ENCODE results near the gene WBP1L. TPM values are rescaled to one million over a fixed set of nuclear protein-coding genes. Genes with fewer than 3 reads are reported as not detected.
"Not testable (repeated sequence)": the region's sequence is repeated elsewhere in the genome, so short reads cannot be mapped to it uniquely, and the experiment has no call there.

WBP1L gene
- 44.5 TPM for total RNA-seq
- long read RNA-seq, full-length matches to known transcripts = 13 of 36 reads
- long read RNA-seq, partial matches to known transcripts = 1 of 36 reads
- long read RNA-seq, other reads (novel, unspliced or antisense) = 22 of 36 reads

- Histone ChIP-seq H3K4me3 (peak within 1 kb of the TSS; percentile 89), H3K27ac (peak within 1 kb of the TSS; percentile 88), H3K27me3 (ENCODE audit: low read depth) (no peaks in the 10 kb centered on the region), H3K9me3 (no peaks in the 10 kb centered on the region), H3K36me3 (no peaks in the 10 kb centered on the region), H3K4me1 (peaks cover 28% of the 10 kb centered on the region)
- TF ChIP-seq, protein P1, sequence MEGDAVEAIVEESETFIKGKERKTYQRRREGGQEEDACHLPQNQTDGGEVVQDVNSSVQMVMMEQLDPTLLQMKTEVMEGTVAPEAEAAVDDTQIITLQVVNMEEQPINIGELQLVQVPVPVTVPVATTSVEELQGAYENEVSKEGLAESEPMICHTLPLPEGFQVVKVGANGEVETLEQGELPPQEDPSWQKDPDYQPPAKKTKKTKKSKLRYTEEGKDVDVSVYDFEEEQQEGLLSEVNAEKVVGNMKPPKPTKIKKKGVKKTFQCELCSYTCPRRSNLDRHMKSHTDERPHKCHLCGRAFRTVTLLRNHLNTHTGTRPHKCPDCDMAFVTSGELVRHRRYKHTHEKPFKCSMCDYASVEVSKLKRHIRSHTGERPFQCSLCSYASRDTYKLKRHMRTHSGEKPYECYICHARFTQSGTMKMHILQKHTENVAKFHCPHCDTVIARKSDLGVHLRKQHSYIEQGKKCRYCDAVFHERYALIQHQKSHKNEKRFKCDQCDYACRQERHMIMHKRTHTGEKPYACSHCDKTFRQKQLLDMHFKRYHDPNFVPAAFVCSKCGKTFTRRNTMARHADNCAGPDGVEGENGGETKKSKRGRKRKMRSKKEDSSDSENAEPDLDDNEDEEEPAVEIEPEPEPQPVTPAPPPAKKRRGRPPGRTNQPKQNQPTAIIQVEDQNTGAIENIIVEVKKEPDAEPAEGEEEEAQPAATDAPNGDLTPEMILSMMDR (IDR thresholded peaks at IDR 0.05) = no peak
- intact Hi-C loops (cut with DNase I) = no loop called here
- DNase-seq (peak; percentile 95), ATAC-seq (peak; percentile 97 to 99)
Measured at GRCh38 chr10:102743588-102744373, at the start of gene WBP1L. Gene WBP1L (plus strand): TSS chr10:102743948. CDS start chr10:102744054, 106 bp downstream.

GRCh38 chr10:102695401-102695800 is 48.3 kb upstream of the WBP1L start:
- DNase-seq; intact Hi-C loops (cut with DNase I); H3K27ac ChIP-seq; H3K4me1 ChIP-seq; H3K9me3 ChIP-seq; ATAC-seq; H3K4me3 ChIP-seq; H3K27me3 ChIP-seq (ENCODE audit: low read depth): not testable (repeated sequence)
- peaks cover 43% of the 10 kb centered on the region for H3K36me3 ChIP-seq

GRCh38 chr10:102696736-102697135 is 47.0 kb upstream of the WBP1L start:
- H3K36me3 ChIP-seq = peaks cover 43% of the 10 kb centered on the region
- no peaks in the 10 kb centered on the region for H3K27me3 ChIP-seq (ENCODE audit: low read depth)
- H3K27ac ChIP-seq = no peak overlapping the region
- TF ChIP-seq, protein P1 (IDR thresholded peaks at IDR 0.05) = no peak
- H3K4me3 ChIP-seq = no peak overlapping the region
- no peaks in the 10 kb centered on the region for H3K4me1 ChIP-seq
- intact Hi-C loops (cut with DNase I) = no loop called here
- no peaks in the 10 kb centered on the region for H3K9me3 ChIP-seq
- no peak for DNase-seq
- ATAC-seq = no peak

- Histone ChIP-seq H3K36me3 (peaks cover 38% of the 10 kb centered on the region), H3K27me3 (ENCODE audit: low read depth) (no peaks in the 10 kb centered on the region), H3K27ac (no peak overlapping the region), H3K4me1 (no peaks in the 10 kb centered on the region), H3K9me3 (no peaks in the 10 kb centered on the region), H3K4me3 (no peak overlapping the region)
- TF ChIP-seq, protein P1 (IDR thresholded peaks at IDR 0.05) = no peak
- intact Hi-C loops (cut with DNase I) = no loop called here
- DNase-seq (no peak), ATAC-seq (no peak)
Measured at GRCh38 chr10:102698894-102699293, 44.9 kb upstream of the WBP1L start.

DNA sequence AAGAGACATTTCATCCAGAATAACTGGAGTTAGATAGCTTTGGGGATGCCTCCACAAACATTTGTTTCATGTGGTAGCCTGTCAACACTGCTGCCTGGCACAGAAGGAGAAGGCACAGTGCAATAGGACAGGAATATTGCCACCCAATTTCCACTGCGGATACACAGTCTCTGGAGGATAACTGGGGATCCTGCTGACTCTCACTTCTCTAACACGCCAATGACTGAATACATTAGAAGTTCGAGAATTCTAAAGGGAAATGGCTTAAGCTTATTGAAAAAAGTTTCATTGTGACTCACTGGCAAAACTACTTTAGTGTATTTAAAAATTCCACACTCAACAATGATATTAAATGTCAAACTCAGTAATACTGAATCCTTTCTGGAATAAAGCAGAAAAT is 42.5 kb upstream of the WBP1L start:
- Histone ChIP-seq H3K27ac (no peak overlapping the region), H3K4me1 (no peaks in the 10 kb centered on the region), H3K9me3 (no peaks in the 10 kb centered on the region), H3K36me3 (peaks cover 34% of the 10 kb centered on the region), H3K4me3 (no peak overlapping the region), H3K27me3 (ENCODE audit: low read depth) (no peaks in the 10 kb centered on the region)
- ATAC-seq (no peak), DNase-seq (no peak)
- intact Hi-C loops (cut with DNase I) = no loop called here
- TF ChIP-seq, protein P1 (IDR thresholded peaks at IDR 0.05) = no peak

DNA sequence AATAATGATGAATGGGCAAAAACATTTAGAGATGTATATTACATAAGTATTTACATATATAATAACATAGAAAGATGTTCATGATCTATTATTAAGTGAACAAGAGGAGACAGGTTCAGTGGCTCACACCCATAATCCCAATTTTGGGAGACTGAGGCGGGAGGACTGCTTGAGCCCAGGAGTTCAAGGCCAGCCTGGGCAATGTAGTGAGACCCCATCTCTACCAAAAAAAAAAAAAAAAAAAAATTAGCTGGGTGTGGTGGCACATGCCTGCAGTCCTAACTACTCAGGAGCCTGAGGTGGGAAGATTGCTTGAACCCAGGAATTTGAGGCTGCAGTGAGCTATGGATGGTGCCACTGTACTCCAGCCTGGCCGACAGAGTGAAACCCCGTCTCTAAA is 42.0 kb upstream of the WBP1L start:
- ATAC-seq (no peak), DNase-seq (no peak)
- no peaks in the 10 kb centered on the region for H3K4me1 ChIP-seq
- H3K27ac ChIP-seq = no peak overlapping the region
- TF ChIP-seq, protein P1 (IDR thresholded peaks at IDR 0.05) = no peak
- intact Hi-C loops (cut with DNase I) = no loop called here
- no peaks in the 10 kb centered on the region for H3K9me3 ChIP-seq
- no peak overlapping the region for H3K4me3 ChIP-seq
- H3K27me3 ChIP-seq (ENCODE audit: low read depth) = no peaks in the 10 kb centered on the region
- H3K36me3 ChIP-seq = peaks cover 29% of the 10 kb centered on the region

All from lower lobe of right lung (tissue), 2 donors.